HepG2 (cell line): ENCODE results near the gene C5. TPM values are rescaled to one million over a fixed set of nuclear protein-coding genes. Genes with fewer than 3 reads are reported as not detected.
A peak's percentile ranks its signal among the peaks of the same experiment; 100 is the strongest.

Source experiments
- ATAD3A ChIP-seq: sonication (generic); formaldehyde crosslinking; IDR thresholded peaks from 2 replicates; pipeline ENCODE4 v1.4.0; 2020; ENCODE audit warnings: missing genetic modification reagents
- CCAR2 ChIP-seq: fragments of 200-400 bp; formaldehyde crosslinking; optimal IDR thresholded peaks from 2 replicates; pipeline ENCODE3; 2018; ENCODE audit warnings: low read depth, mild to moderate bottlenecking, low read length, moderate library complexity
- CHCHD3 ChIP-seq: sonication (generic); formaldehyde crosslinking; IDR thresholded peaks from 2 replicates; pipeline ENCODE4 v1.8.0; 2022; ENCODE audit warnings: mild to moderate bottlenecking, missing genetic modification reagents, moderate library complexity
- FOXK1 ChIP-seq: sonication (generic); formaldehyde crosslinking; IDR thresholded peaks from 2 replicates; pipeline ENCODE4 v1.4.0; 2020; ENCODE audit warnings: low read depth, missing genetic modification reagents, borderline replicate concordance
- GFI1 ChIP-seq: sonication (generic); formaldehyde crosslinking; IDR thresholded peaks from 2 replicates; pipeline ENCODE4 v1.5.0; 2020; ENCODE audit warnings: missing genetic modification reagents, mild to moderate bottlenecking, borderline replicate concordance
- GMEB2 ChIP-seq: IDR thresholded peaks from 2 replicates; pipeline ENCODE4 v1.6.1; 2016; ENCODE audit warnings: missing biosample characterization, missing genetic modification reagents, low read depth
- NR2C2 ChIP-seq: sonication (generic); formaldehyde crosslinking; IDR thresholded peaks from 2 replicates; pipeline ENCODE4 v1.4.0; 2020; ENCODE audit warnings: missing genetic modification reagents, mild to moderate bottlenecking, moderate library complexity, borderline replicate concordance
- PHB2 ChIP-seq: fragments of 450-650 bp; IDR thresholded peaks from 2 replicates; pipeline ENCODE4 v1.6.1; 2018; ENCODE audit not compliant: partially characterized antibody
- RFX5 ChIP-seq: IDR thresholded peaks from 2 replicates; pipeline ENCODE4 v1.6.1; 2011; ENCODE audit warnings: low read depth, low read length, improper control_type of control experiment
- SCMH1 ChIP-seq: sonication (generic); formaldehyde crosslinking; IDR thresholded peaks from 2 replicates; pipeline ENCODE4 v1.9.0; 2021; ENCODE audit warnings: missing genetic modification reagents, mild to moderate bottlenecking, borderline replicate concordance
- SMAD3 ChIP-seq: sonication (generic); formaldehyde crosslinking; IDR thresholded peaks from 2 replicates; pipeline ENCODE4 v1.4.0; 2020; ENCODE audit warnings: missing genetic modification reagents
- THAP7 ChIP-seq: sonication (generic); formaldehyde crosslinking; IDR thresholded peaks from 2 replicates; pipeline ENCODE4 v1.8.1; 2023; ENCODE audit warnings: mild to moderate bottlenecking, missing genetic modification reagents
- ZBTB33 ChIP-seq: sonication (generic); formaldehyde crosslinking; IDR thresholded peaks from 2 replicates; pipeline ENCODE4 v1.4.0; 2020; ENCODE audit warnings: missing genetic modification reagents
- ZBTB40 ChIP-seq, 2 experiments: fragments of 450-650 bp in 1 of 2; sonication (generic) in 1 of 2; formaldehyde crosslinking in 1 of 2; IDR thresholded peaks; 2 replicates each; pipeline versions ENCODE4 v1.6.1 to v1.8.0; 2016 to 2022; ENCODE audit warnings: antibody characterized with exemption in 1 of 2, mild to moderate bottlenecking in 1 of 2, missing genetic modification reagents in 1 of 2
- polyA plus RNA-seq, 8 experiments: library from polyadenylated mRNA; depleted of rRNA in 3 of 8; stranded (reverse) in 7 of 8; unstranded in 1 of 8; fragments of >200 nt; fragmentation: Illumina TruSeq in 4 of 8; extraction: Trizol in 4 of 8; gene quantifications; 2 replicates each; pipeline versions ENCODE4 v1.2.1 to v1.2.3, GENCODE V29; 2011 to 2016; ENCODE audit warnings: low read depth in 4 of 8, missing spikeins in 1 of 8, mixed read lengths in 1 of 8; ENCODE audit not compliant: insufficient read depth in 1 of 8
- total RNA-seq, 5 experiments: library from RNA; depleted of rRNA; stranded (reverse); fragments of >200 nt; fragmentation: Illumina TruSeq; extraction: Trizol; gene quantifications; 2 replicates each; pipeline ENCODE4 v1.2.3, GENCODE V29; 2016; ENCODE audit warnings: low read depth in 1 of 5

The C5 gene
- total and polyA plus RNA-seq, 2 of the 13 experiments (the other 11 are each of a cell fraction or from before 2014, with no cell fraction given), result 57.6 to 192 TPM

- TF ChIP-seq ZBTB33 (CRISPR knock-in tag) (peak; percentile 1; the same call in 1 of the 2 replicates), CCAR2 (no peak), RFX5 (no peak), CHCHD3 (CRISPR knock-in tag) (peak; percentile 90; the same call in 1 of the 2 replicates), ATAD3A (CRISPR knock-in tag) (no peak; the same call in 1 of the 2 replicates), FOXK1 (CRISPR knock-in tag) (peak; percentile 69; the same call in 1 of the 2 replicates), ZBTB40 (IDR thresholded peaks at IDR 0.05) (no peak), ZBTB40 (CRISPR knock-in tag; IDR thresholded peaks at IDR 0.05) (peak; percentile 94), GMEB2 (CRISPR knock-in tag) (no peak), THAP7 (CRISPR knock-in tag) (peak; percentile 86), SCMH1 (CRISPR knock-in tag) (no peak), SMAD3 (CRISPR knock-in tag) (peak; percentile 67; the same call in 1 of the 2 replicates), GFI1 (CRISPR knock-in tag) (peak; percentile 91), NR2C2 (CRISPR knock-in tag) (peak; percentile 71; the same call in 1 of the 2 replicates), PHB2 (no peak)
These were observed 24.5 kb upstream of the C5 start, which contains the start of gene CNTRL (continued) for GRCh38 chr9:121074370-121075250.
